K562 (cell line): ENCODE measurements around the gene TMC1. TPM values are rescaled to one million over a fixed set of nuclear protein-coding genes. Genes with fewer than 3 reads are reported as not detected.

ENCODE experiments used
- ATAC-seq: fragments of 200-7000 bp; cut with Tn5 transposase; 3 replicates; pipeline ENCODE4 v1.9.1; 2020; ENCODE audit warnings: moderate library complexity
- BruUV-seq: library from RNA; stranded (reverse); fragments of 400-500 nt; replicated peaks from 2 replicates; lab custom pipeline; 2021; lab: Mats Ljungman, UMichigan
- CTCF ChIA-PET: fragments of 300-600 bp; formaldehyde crosslinking; extraction: SDS; loops from one replicate; lab custom pipeline; 2021; ENCODE audit warnings: low intra/inter-chr PET ratio; lab: Yijun Ruan, JAX
- POLR2A ChIA-PET: fragments of 300-600, 350-650 bp; sonication (Branson Sonifier 250); formaldehyde crosslinking; extraction: SDS; loops from one replicate; lab custom pipeline; 2021; ENCODE audit warnings: antibody characterized with exemption, inconsistent platforms; lab: Yijun Ruan, JAX
- DNase-seq, 4 experiments: peaks; one replicate each; pipeline versions ENCODE4 v3.0.0 to v3.0.0-alpha.2; 2011 to 2018; ENCODE audit warnings: low spot score in 3 of 4, mixed read lengths in 3 of 4; ENCODE audit errors: extremely low read depth in 1 of 4
- FAIRE-seq: peaks from 2 replicates; lab custom pipeline; 2011; peaks lifted over from hg19 to GRCh38; lab: Jason Lieb, UNC
- H2AFZ ChIP-seq: 2 replicates; pipeline ENCODE4 v1.6.0; 2011; ENCODE audit warnings: low read depth, low read length, control low read depth, inconsistent platforms
- H3K27ac ChIP-seq: fragments of 200-600 bp; 3 replicates; pipeline ENCODE4 v1.8.0; 2011; ENCODE audit warnings: low read depth, mild to moderate bottlenecking, control low read depth, inconsistent platforms, low read length, moderate library complexity, mixed read lengths; ENCODE audit errors: extremely low read depth
- H3K27me3 ChIP-seq, 2 experiments: fragments of 300-600 bp in 1 of 2; 2 replicates in 1 of 2; 3 replicates in 1 of 2; pipeline versions ENCODE4 v1.6.0 to v1.8.0; 2011; ENCODE audit warnings: inconsistent platforms in 2 of 2, low read length in 2 of 2, mild to moderate bottlenecking in 1 of 2, mixed read lengths in 1 of 2, moderate library complexity in 1 of 2; ENCODE audit not compliant: control insufficient read depth in 2 of 2, insufficient read depth in 2 of 2
- H3K36me3 ChIP-seq: fragments of 300-600 bp; 3 replicates; pipeline ENCODE4 v1.8.0; 2011; ENCODE audit warnings: mild to moderate bottlenecking, low read length, inconsistent platforms; ENCODE audit not compliant: control insufficient read depth, insufficient read depth
- H3K4me1 ChIP-seq, 2 experiments: fragments of 200-600 bp in 1 of 2; replicated peaks in 1 of 2; 2 replicates in 1 of 2; 3 replicates in 1 of 2; pipeline versions ENCODE4 v1.5.1 to v1.8.0; 2011; ENCODE audit warnings: inconsistent platforms in 2 of 2, low read length in 2 of 2, mild to moderate bottlenecking in 1 of 2, mixed read lengths in 1 of 2, moderate library complexity in 1 of 2; ENCODE audit not compliant: control insufficient read depth in 2 of 2, insufficient read depth in 2 of 2
- H3K4me2 ChIP-seq: 2 replicates; pipeline ENCODE4 v1.6.1; 2011; ENCODE audit warnings: low read length, control low read depth, inconsistent platforms, mixed read lengths; ENCODE audit not compliant: insufficient read depth
- H3K4me3 ChIP-seq: fragments of 200-600 bp; sonication (generic), shearing (Covaris generic); 2 replicates; pipeline ENCODE4 v1.5.1; 2016; ENCODE audit warnings: control low read depth, inconsistent platforms
- H3K79me2 ChIP-seq: fragments of 200-600 bp; 3 replicates; pipeline ENCODE4 v1.8.0; 2011; ENCODE audit warnings: low read length, inconsistent platforms; ENCODE audit not compliant: control insufficient read depth, insufficient read depth
- H3K9ac ChIP-seq, 2 experiments: 2 replicates each; pipeline versions ENCODE4 v1.6.0 to v1.6.1; 2011; ENCODE audit warnings: low read depth in 2 of 2, low read length in 2 of 2, control low read depth in 1 of 2, inconsistent platforms in 1 of 2, mild to moderate bottlenecking in 1 of 2, mixed read lengths in 1 of 2; ENCODE audit not compliant: insufficient read depth in 1 of 2
- H3K9me1 ChIP-seq: one replicate; pipeline ENCODE4 v1.6.0; 2011; ENCODE audit warnings: inconsistent platforms, mild to moderate bottlenecking, low read length, moderate library complexity; ENCODE audit not compliant: control insufficient read depth, insufficient read depth
- H3K9me3 ChIP-seq: replicated peaks from 2 replicates; pipeline ENCODE4 v1.5.1; 2011; ENCODE audit warnings: low read depth, low read length, inconsistent platforms; ENCODE audit not compliant: control insufficient read depth, insufficient read depth
- H4K20me1 ChIP-seq: replicated peaks from 2 replicates; pipeline ENCODE4 v1.6.1; 2011; ENCODE audit warnings: low read length, inconsistent platforms, mixed read lengths; ENCODE audit not compliant: control insufficient read depth, insufficient read depth
- HLTF ChIP-seq: fragments of 450-650 bp; IDR thresholded peaks from 2 replicates; pipeline ENCODE4 v1.6.1; 2016
- THRB ChIP-seq: fragments of 450-650 bp; formaldehyde crosslinking; conservative IDR thresholded peaks from 2 replicates; pipeline ENCODE4 v1.4.0; 2022; ENCODE audit warnings: mild to moderate bottlenecking, missing genetic modification characterization
- ZNF407 ChIP-seq: fragments of 450-650 bp; IDR thresholded peaks from 2 replicates; pipeline ENCODE4 v1.6.1; 2016; ENCODE audit warnings: low read depth
- WGBS: fragments of 100-300 bp; shearing (Covaris generic); methylation state at CpG from one replicate; pipeline ENCODE4 v1.1.6; 2016; ENCODE audit warnings: low coverage, mixed read lengths; ENCODE audit not compliant: insufficient coverage; ENCODE audit errors: missing lambda C conversion rate; 5-methylcytosine and 5-hydroxymethylcytosine counted together
- in situ Hi-C: fragments of 300-500 bp; cut with MboI; formaldehyde crosslinking; loops from 4 replicates; pipeline ENCODE4 v1.15.0; 2018; ENCODE audit warnings: inconsistent platforms, mixed read lengths
- intact Hi-C: fragments of 100-400 bp; cut with micrococcal nuclease; formaldehyde crosslinking; loops from 2 replicates; pipeline ENCODE4 v1.14.2; 2022
- polyA plus RNA-seq, 8 experiments: library from polyadenylated mRNA; depleted of rRNA in 4 of 8; stranded (reverse) in 5 of 8; unstranded in 3 of 8; fragments of >200 nt; fragmentation: Nextera tagmentation in 2 of 8; fragmentation: Illumina TruSeq in 1 of 8; extraction: Ambion mirVana in 2 of 8; extraction: Trizol in 1 of 8; gene quantifications; 2 replicates each; pipeline versions ENCODE4 v1.2.1 to v1.2.3, GENCODE V29; 2011 to 2014; ENCODE audit warnings: inconsistent platforms in 1 of 8, missing spikeins in 1 of 8
- total RNA-seq, 7 experiments: library from RNA; depleted of rRNA in 6 of 7; stranded (reverse); fragments of >200 nt in 6 of 7; fragmentation: Illumina TruSeq in 2 of 7; extraction: Trizol in 2 of 7; gene quantifications; 2 replicates each; pipeline versions ENCODE4 v1.2.1 to v1.2.3, GENCODE V29; 2011 to 2021; ENCODE audit warnings: low replicate concordance in 1 of 7

TMC1 gene
- total and polyA plus RNA-seq, 9 of the 15 experiments (the other 6 are each of a cell fraction or from before 2014, with no cell fraction given), result 0.10 to 0.15 TPM; not detected in 7

- POLR2A ChIA-PET, result interaction anchor here (0.8 kb wide), 1 partner anchor 9 kb away, joined by 3 read pairs; no protein-coding TSS in a partner anchor
- no peak overlapping the region for H2AFZ ChIP-seq
- intact Hi-C loops, result no loop called here
- in situ Hi-C loops, result no loop called here
- TF ChIP-seq HLTF (no peak), ZNF407 (no peak), THRB (CRISPR knock-in tag) (no peak)
- H3K4me1 ChIP-seq, result peaks cover 0 to 2% of the 10 kb centered on the region in 2 experiments; a peak in 1 of 5 replicates
- CTCF ChIA-PET, result no interaction called here
- H3K9me3 ChIP-seq, result no peaks in the 10 kb centered on the region
- H3K9ac ChIP-seq, result no peak overlapping the region
- no peak overlapping the region for H3K4me3 ChIP-seq
- no peak overlapping the region for H3K27ac ChIP-seq
- no peaks in the 10 kb centered on the region for H3K27me3 ChIP-seq
- no peak overlapping the region for H3K4me2 ChIP-seq
- no peak for FAIRE-seq
- H3K79me2 ChIP-seq, result no peaks in the 10 kb centered on the region
- no peaks in the 10 kb centered on the region for H3K36me3 ChIP-seq
- BruUV-seq, result no TSS peak
- no peaks in the 10 kb centered on the region for H3K9me1 ChIP-seq
- no peak for DNase-seq
- no peak for ATAC-seq
- H4K20me1 ChIP-seq, result no peaks in the 10 kb centered on the region
- WGBS, result 30% methylated on average over 3 of the region's 3 CpGs
Observed at GRCh38 chr9:72485821-72486593, 35.4 kb upstream of the TMC1 start.
